HepG2 (cell line): ENCODE results near the gene WDR81. TPM values are rescaled to one million over a fixed set of nuclear protein-coding genes. Genes with fewer than 3 reads are reported as not detected.
A peak's percentile ranks its signal among the peaks of the same experiment; 100 is the strongest.

ENCODE experiments used
- AKNA ChIP-seq: sonication (generic); formaldehyde crosslinking; IDR thresholded peaks from 2 replicates; pipeline ENCODE4 v1.4.0; 2020; ENCODE audit warnings: missing genetic modification reagents, borderline replicate concordance
- ARID3A ChIP-seq: IDR thresholded peaks from 2 replicates; pipeline ENCODE4 v1.6.1; 2012; ENCODE audit warnings: low read depth, low read length, improper control_type of control experiment
- ATF1 ChIP-seq: IDR thresholded peaks from 2 replicates; pipeline ENCODE4 v1.6.1; 2016; ENCODE audit warnings: mild to moderate bottlenecking, control low read depth
- NBN ChIP-seq: fragments of 450-650 bp; conservative IDR thresholded peaks from 2 replicates; pipeline ENCODE4 v1.6.1; 2017
- RARG ChIP-seq: sonication (generic); formaldehyde crosslinking; IDR thresholded peaks from 2 replicates; pipeline ENCODE4 v1.4.0; 2020; ENCODE audit warnings: low read depth, mild to moderate bottlenecking, missing genetic modification reagents
- SOX5 ChIP-seq: IDR thresholded peaks from 2 replicates; pipeline ENCODE4 v1.6.1; 2016; ENCODE audit warnings: borderline replicate concordance
- ZNF207 ChIP-seq: fragments of 450-650 bp; IDR thresholded peaks from 2 replicates; pipeline ENCODE4 v1.6.1; 2016; ENCODE audit warnings: antibody characterized with exemption, borderline replicate concordance
- ZNF3 ChIP-seq: IDR thresholded peaks from 2 replicates; pipeline ENCODE4 v1.7.0; 2017; ENCODE audit warnings: inconsistent platforms
- ZNF33B ChIP-seq: sonication (generic); formaldehyde crosslinking; IDR thresholded peaks from 2 replicates; pipeline ENCODE4 v1.5.1; 2020; ENCODE audit warnings: mild to moderate bottlenecking, missing genetic modification reagents
- ZNF547 ChIP-seq: sonication (generic); formaldehyde crosslinking; IDR thresholded peaks from 2 replicates; pipeline ENCODE4 v1.5.1; 2020; ENCODE audit warnings: mild to moderate bottlenecking, missing genetic modification reagents
- ZNF883 ChIP-seq: sonication (generic); formaldehyde crosslinking; IDR thresholded peaks from 2 replicates; pipeline ENCODE4 v1.5.1; 2020; ENCODE audit warnings: mild to moderate bottlenecking, missing genetic modification reagents; ENCODE audit errors: not compliant biosample characterization
- polyA plus RNA-seq, 8 experiments: library from polyadenylated mRNA; depleted of rRNA in 3 of 8; stranded (reverse) in 7 of 8; unstranded in 1 of 8; fragments of >200 nt; fragmentation: Illumina TruSeq in 4 of 8; extraction: Trizol in 4 of 8; gene quantifications; 2 replicates each; pipeline versions ENCODE4 v1.2.1 to v1.2.3, GENCODE V29; 2011 to 2016; ENCODE audit warnings: low read depth in 4 of 8, missing spikeins in 1 of 8, mixed read lengths in 1 of 8; ENCODE audit not compliant: insufficient read depth in 1 of 8
- total RNA-seq, 5 experiments: library from RNA; depleted of rRNA; stranded (reverse); fragments of >200 nt; fragmentation: Illumina TruSeq; extraction: Trizol; gene quantifications; 2 replicates each; pipeline ENCODE4 v1.2.3, GENCODE V29; 2016; ENCODE audit warnings: low read depth in 1 of 5
- TF ChIP-seq, protein P1 (sequence below): sonication (generic); formaldehyde crosslinking; IDR thresholded peaks from 2 replicates; pipeline ENCODE4 v1.4.0; 2020; ENCODE audit warnings: missing genetic modification reagents
- TF ChIP-seq, protein P2 (sequence below): sonication (generic); formaldehyde crosslinking; IDR thresholded peaks from 2 replicates; pipeline ENCODE4 v1.9.0; 2021; ENCODE audit warnings: missing genetic modification reagents, borderline replicate concordance
- TF ChIP-seq, protein P3 (sequence below): sonication (generic); formaldehyde crosslinking; IDR thresholded peaks from 2 replicates; pipeline ENCODE4 v1.5.1; 2020; ENCODE audit warnings: missing genetic modification reagents, mild to moderate bottlenecking, borderline replicate concordance
- TF ChIP-seq, protein P4 (sequence below): sonication (generic); formaldehyde crosslinking; IDR thresholded peaks from 2 replicates; pipeline ENCODE4 v1.4.0; 2020; ENCODE audit warnings: missing genetic modification reagents, borderline replicate concordance

Gene WDR81
- total and polyA plus RNA-seq, 2 of the 13 experiments (the other 11 are each of a cell fraction or from before 2014, with no cell fraction given): 9.1 to 16.7 TPM

DNA sequence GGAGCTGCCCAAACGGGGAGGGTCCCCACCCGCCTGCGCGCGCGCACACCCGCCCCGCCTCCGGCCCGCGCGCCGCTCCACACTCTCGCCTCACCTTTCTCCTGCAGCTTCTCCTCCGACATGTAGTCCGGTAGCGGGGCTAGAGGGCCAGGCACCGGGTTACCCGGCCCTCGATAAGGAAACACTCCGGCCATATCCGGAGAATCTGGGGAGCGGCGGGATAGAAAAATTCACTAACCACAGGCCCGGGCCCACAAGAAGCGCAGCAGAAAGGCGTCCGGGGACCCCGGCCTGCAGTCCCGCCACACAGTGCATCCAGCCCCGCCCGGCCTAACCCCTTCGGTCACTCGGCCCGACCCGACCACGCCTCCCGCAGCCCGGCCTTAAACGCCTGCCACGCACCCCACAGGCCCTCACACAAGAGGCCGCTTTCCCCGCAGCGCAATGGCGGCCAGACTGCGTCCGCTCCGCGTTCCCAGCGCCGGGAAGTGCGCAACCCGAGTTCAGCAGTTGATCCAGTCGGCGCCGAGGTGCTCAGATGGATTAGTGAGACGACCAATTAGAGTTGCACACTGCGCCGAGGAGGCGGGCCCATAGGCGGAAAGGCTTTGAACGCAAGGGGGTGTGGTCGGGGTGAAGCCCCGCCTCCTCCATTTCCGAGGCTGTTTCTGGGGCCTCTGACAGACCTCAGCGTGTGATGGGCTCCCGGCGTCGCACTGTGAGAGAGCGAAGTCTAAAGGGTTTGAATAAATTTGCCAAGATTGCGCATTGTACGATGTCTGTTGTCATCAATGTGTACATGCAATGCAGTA lies 39.9 kb upstream of the WDR81 start, which contains the start of gene PRPF8 (continued):
- TF ChIP-seq, protein P1, sequence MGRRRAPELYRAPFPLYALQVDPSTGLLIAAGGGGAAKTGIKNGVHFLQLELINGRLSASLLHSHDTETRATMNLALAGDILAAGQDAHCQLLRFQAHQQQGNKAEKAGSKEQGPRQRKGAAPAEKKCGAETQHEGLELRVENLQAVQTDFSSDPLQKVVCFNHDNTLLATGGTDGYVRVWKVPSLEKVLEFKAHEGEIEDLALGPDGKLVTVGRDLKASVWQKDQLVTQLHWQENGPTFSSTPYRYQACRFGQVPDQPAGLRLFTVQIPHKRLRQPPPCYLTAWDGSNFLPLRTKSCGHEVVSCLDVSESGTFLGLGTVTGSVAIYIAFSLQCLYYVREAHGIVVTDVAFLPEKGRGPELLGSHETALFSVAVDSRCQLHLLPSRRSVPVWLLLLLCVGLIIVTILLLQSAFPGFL (CRISPR knock-in tag): no peak
- no peak for TF ChIP-seq RARG
- no peak for TF ChIP-seq ARID3A
- TF ChIP-seq ZNF207: no peak
- no peak for TF ChIP-seq ZNF3
- TF ChIP-seq, protein P2, sequence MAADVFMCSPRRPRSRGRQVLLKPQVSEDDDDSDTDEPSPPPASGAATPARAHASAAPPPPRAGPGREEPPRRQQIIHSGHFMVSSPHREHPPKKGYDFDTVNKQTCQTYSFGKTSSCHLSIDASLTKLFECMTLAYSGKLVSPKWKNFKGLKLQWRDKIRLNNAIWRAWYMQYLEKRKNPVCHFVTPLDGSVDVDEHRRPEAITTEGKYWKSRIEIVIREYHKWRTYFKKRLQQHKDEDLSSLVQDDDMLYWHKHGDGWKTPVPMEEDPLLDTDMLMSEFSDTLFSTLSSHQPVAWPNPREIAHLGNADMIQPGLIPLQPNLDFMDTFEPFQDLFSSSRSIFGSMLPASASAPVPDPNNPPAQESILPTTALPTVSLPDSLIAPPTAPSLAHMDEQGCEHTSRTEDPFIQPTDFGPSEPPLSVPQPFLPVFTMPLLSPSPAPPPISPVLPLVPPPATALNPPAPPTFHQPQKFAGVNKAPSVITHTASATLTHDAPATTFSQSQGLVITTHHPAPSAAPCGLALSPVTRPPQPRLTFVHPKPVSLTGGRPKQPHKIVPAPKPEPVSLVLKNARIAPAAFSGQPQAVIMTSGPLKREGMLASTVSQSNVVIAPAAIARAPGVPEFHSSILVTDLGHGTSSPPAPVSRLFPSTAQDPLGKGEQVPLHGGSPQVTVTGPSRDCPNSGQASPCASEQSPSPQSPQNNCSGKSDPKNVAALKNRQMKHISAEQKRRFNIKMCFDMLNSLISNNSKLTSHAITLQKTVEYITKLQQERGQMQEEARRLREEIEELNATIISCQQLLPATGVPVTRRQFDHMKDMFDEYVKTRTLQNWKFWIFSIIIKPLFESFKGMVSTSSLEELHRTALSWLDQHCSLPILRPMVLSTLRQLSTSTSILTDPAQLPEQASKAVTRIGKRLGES (CRISPR knock-in tag): no peak
- TF ChIP-seq, protein P3, sequence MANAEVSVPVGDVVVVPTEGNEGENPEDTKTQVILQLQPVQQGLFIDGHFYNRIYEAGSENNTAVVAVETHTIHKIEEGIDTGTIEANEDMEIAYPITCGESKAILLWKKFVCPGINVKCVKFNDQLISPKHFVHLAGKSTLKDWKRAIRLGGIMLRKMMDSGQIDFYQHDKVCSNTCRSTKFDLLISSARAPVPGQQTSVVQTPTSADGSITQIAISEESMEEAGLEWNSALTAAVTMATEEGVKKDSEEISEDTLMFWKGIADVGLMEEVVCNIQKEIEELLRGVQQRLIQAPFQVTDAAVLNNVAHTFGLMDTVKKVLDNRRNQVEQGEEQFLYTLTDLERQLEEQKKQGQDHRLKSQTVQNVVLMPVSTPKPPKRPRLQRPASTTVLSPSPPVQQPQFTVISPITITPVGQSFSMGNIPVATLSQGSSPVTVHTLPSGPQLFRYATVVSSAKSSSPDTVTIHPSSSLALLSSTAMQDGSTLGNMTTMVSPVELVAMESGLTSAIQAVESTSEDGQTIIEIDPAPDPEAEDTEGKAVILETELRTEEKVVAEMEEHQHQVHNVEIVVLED (CRISPR knock-in tag): peak; percentile 91
- TF ChIP-seq ATF1 (CRISPR knock-in tag): peak; percentile 82
- TF ChIP-seq ZNF33B: no peak
- no peak for TF ChIP-seq ZNF883 (CRISPR knock-in tag)
- peak; percentile 35; the same call in 1 of the 2 replicates for TF ChIP-seq ZNF547
- TF ChIP-seq AKNA (CRISPR knock-in tag): no peak
- peak; percentile 8; the same call in 1 of the 2 replicates for TF ChIP-seq SOX5 (CRISPR knock-in tag)
- no peak for TF ChIP-seq NBN
- TF ChIP-seq, protein P4, sequence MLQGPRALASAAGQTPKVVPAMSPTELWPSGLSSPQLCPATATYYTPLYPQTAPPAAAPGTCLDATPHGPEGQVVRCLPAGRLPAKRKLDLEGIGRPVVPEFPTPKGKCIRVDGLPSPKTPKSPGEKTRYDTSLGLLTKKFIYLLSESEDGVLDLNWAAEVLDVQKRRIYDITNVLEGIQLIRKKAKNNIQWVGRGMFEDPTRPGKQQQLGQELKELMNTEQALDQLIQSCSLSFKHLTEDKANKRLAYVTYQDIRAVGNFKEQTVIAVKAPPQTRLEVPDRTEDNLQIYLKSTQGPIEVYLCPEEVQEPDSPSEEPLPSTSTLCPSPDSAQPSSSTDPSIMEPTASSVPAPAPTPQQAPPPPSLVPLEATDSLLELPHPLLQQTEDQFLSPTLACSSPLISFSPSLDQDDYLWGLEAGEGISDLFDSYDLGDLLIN (CRISPR knock-in tag): no peak
